ENCODE measurements around the gene KIF3B.

GRCh38 chr20:32337937-32338661 lies 60.6 kb downstream of the KIF3B start:
- no peak for TF ChIP-seq CTCF (conservative IDR thresholded peaks at IDR 0.05; ENCODE audit: low read depth, low read length)
- TF ChIP-seq EZH2 (IDR thresholded peaks at IDR 0.05; ENCODE audit: low read length, unreplicated experiment) = no peak
- no peak for TF ChIP-seq EZH2phosphoT487 (IDR thresholded peaks at IDR 0.05; ENCODE audit: borderline replicate concordance, low read length)
